GM18867 (cell line): ENCODE results near the gene LILRB1.
"Not testable (repeated sequence)": the region's sequence is repeated elsewhere in the genome, so short reads cannot be mapped to it uniquely, and the experiment has no call there.

Experiments used
- ATAC-seq: cut with Tn5 transposase; IDR thresholded peaks from one replicate; pipeline ENCODE4 v1.9.1; 2021; ENCODE audit warnings: mild to moderate bottlenecking, moderate library complexity; ENCODE audit not compliant: unreplicated experiment

LILRB1 gene

DNA sequence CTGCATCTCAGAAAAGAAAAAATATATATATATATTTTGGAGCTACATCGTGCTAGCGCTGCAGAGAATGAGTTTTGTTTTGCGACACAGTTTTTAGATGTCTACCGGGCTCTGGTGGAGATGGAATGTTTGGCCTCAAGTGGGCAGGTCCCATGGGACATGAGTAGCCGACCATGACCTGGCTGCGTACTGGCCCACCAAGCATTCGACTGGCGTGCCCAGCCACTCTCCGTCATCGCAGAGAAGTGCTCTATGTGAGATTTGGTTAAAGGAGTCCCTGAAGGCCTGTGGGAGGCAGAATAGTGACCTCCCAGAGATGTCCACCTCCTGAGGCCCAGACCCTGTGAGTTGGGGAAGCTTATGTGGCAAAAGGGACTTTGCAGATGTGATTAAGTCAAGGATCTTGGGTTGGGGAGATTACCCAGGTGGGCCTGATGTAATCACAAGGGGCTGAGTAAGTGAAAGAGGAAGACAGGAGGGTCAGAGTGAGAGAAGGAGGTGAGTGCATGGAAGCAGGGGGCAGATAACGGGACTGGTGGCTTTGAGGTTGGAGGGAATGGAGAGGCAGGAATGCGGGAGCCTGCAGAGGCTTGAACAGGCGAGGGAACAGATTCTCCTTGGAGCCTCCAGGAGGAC, 31.7 kb downstream of the LILRB1 start:
- no peak for ATAC-seq

- ATAC-seq = no peak
Measured at GRCh38 chr19:54662730-54663129, 32.4 kb downstream of the LILRB1 start, which contains the start of gene LILRB4. LILRB4 (plus strand) TSS chr19:54662985; CDS start chr19:54663034, 49 bp downstream.

DNA sequence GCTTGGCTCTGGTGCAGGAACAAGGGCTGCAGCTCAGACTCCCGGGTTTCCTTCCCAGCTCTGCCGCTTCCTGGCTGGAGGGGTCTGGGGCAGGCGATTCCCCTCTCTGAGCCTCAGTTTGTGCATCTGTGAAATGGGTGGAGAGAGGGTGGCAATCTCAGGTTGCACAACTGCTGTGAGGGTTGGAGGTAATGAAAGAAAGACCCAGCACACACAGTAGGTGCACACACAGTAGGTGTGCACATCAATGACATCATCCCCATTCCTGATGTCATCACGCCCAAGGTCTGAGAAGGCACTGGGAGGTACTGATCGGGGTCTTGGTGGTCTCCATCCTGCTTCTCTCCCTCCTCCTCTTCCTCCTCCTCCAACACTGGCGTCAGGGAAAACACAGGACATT, 35.2 kb downstream of the LILRB1 start:
- no peak for ATAC-seq

DNA sequence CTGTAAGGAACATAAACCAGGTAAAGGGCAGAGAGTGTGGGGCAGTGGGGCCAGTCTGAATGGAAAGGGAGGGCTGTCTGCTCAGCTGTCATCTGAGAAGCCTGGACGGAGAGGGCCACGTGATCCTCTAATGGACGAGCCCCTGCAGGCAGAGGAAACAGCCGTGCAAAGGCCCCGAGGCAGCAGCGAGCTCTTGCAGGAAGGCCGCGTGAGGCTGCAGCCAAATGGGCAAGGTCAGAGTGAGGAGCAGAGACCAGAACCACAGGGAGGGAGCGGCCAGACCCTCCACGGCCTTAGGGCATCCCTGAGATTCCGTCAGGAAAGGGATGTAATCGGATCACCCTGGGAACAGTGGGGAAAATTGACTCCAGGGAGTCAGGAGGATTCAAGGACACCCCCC, 36.9 kb downstream of the LILRB1 start:
- no peak for ATAC-seq

GRCh38 chr19:54668353-54668752, 38.1 kb downstream of the LILRB1 start:
- no peak for ATAC-seq

GRCh38 chr19:54670576-54671357, 40.5 kb downstream of the LILRB1 start:
- no peak for ATAC-seq

- no peak for ATAC-seq
Measured at GRCh38 chr19:54673222-54673621, 42.9 kb downstream of the LILRB1 start.

DNA sequence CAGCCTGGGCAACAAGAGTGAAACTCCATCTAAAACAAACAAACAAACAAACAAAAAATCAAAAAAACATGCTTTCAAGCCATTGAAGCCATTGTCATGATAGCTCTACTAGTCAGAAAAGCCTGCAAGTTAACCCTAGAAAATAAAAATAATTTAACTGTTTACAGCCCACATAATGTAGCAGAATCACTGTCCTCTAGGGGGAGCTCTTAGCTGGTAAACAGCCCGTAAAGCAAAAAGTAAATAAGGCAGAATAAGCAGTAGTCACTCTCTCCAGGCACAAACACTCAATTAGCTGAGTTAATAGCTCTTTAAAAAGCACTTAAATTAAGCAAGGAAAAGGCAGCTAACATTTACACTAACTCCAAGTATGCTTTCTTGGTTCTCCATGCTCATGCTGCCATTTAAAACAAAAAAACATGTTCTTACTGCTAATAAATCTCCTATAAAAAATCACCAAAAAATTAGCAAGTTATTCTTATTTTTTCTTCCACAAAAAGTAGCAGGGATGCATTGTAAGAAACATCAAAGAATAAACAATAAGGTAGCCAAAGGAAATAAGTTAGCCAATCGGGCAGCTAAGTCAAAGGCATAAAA, 43.8 kb downstream of the LILRB1 start:
- no peak for ATAC-seq

GRCh38 chr19:54676210-54676834, 46.0 kb downstream of the LILRB1 start:
- not testable (repeated sequence) for ATAC-seq

DNA sequence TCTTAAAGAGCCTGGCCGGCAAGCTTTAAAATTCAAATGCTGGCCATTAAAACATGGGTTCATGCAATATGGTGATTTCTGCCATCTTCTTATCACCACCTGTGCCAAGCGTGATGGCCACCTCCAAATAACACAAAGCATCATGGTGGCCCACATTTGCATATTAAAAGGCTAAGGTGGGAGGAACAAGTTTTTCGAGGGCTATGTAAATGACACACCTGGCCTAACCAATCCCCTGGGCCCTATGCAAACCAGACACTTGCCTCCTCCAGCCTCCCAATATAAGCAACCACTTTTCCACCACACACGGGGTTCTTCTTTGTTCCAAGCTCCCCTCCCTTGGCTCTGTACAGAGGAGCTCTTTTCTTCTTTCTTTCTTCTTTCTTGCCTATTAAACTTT, 46.9 kb downstream of the LILRB1 start:
- ATAC-seq = no peak

DNA sequence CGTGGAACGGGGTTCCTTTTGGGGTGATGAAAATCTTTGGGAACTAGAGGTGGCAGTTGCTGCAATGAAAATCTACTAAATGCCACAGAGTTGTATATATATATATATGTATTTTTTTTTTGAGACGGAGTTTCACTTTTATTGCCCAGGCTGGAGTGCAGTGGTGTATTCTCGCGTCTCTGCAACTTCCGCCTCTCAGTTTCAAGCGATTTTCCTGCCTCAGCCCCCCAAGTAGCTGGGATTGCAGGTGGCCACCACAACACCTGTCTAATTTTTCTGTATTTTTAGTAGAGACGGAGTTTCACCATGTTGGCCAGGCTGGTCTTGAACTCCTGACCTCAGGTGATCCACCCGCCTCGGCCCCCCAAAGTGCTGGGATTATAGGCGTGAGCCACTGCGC, 51.3 kb downstream of the LILRB1 start:
- not testable (repeated sequence) for ATAC-seq

- no peak for ATAC-seq
Measured at GRCh38 chr19:54682306-54682856, 52.1 kb downstream of the LILRB1 start.

GRCh38 chr19:54684527-54684926, 54.2 kb downstream of the LILRB1 start:
- no peak for ATAC-seq
